Lower leg skin (tissue), 4 donors: Measurements from ENCODE around the gene TTC34. TPM values are rescaled to one million over a fixed set of nuclear protein-coding genes. Genes with fewer than 3 reads are reported as not detected.

Experiments
- DNase-seq, 2 donors: peaks; one replicate each; pipeline ENCODE4 v3.0.0-alpha.2; 2019; ENCODE audit warnings: low spot score in 2 of 2
- H3K4me3 ChIP-seq: fragments of 200-600 bp; sonication (generic); 2 replicates; pipeline ENCODE4 v1.5.1; 2017; ENCODE audit warnings: mild to moderate bottlenecking, low read depth; ENCODE audit not compliant: poor library complexity, severe bottlenecking
- POLR2A ChIP-seq, 2 donors: fragments of 450-650 bp; IDR thresholded peaks; one replicate each; pipeline ENCODE4 v1.6.1; 2016 to 2017; ENCODE audit warnings: antibody characterized with exemption in 2 of 2, mild to moderate bottlenecking in 1 of 2, moderate library complexity in 1 of 2
- WGBS, 2 donors: methylation state at CpG; one replicate each; pipeline ENCODE4 v1.1.5; 2018; 5-methylcytosine and 5-hydroxymethylcytosine counted together
- intact Hi-C: fragments of 100-400 bp; cut with DNase I; formaldehyde crosslinking; loops from one replicate; pipeline ENCODE4 v1.15.0; 2023; ENCODE audit warnings: low total_unique reads
- total RNA-seq, 4 donors: library from RNA; depleted of rRNA; stranded (reverse); fragments of >200 nt; gene quantifications; one replicate each; pipeline ENCODE4 v1.1.0, GENCODE V29; 2016
- TF ChIP-seq, protein P1 (sequence below), 3 donors: fragments of 450-650 bp; IDR thresholded peaks; one replicate each; pipeline ENCODE4 v1.5.1; 2016; ENCODE audit warnings: antibody characterized with exemption in 3 of 3, mild to moderate bottlenecking in 3 of 3, moderate library complexity in 2 of 3

Gene TTC34
- total RNA-seq, 4 donors from 2014 or later = 0.07 to 0.23 (median 0.17) TPM

DNA sequence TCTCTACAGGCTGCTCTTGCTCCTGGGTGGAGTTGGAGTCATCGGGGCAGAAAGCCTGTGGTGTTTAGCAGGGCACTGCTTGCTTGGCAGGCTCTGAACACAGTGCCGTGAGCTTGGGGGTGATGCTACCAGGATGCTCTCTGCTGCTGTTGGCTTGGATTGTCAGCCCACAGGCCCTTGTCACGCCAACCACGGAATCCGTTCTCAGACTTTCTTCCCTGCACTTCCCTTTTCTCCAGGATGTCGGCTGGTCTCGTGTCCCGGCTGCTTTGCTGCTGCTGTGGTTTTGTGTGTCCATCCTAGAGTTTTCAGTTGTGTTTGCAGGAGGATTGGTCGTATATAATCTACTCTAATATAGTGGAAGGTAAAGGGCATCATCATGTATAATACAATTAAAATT lies 44.4 kb upstream of the TTC34 start:
- intact Hi-C loops = no loop called here
- no peak for DNase-seq
- no peak overlapping the region for H3K4me3 ChIP-seq
- WGBS, 2 donors = 74 to 83% methylated on average over 8 to 9 of the region's 9 CpGs
- no peak for TF ChIP-seq POLR2A (IDR thresholded peaks at IDR 0.05)
- TF ChIP-seq, protein P1, sequence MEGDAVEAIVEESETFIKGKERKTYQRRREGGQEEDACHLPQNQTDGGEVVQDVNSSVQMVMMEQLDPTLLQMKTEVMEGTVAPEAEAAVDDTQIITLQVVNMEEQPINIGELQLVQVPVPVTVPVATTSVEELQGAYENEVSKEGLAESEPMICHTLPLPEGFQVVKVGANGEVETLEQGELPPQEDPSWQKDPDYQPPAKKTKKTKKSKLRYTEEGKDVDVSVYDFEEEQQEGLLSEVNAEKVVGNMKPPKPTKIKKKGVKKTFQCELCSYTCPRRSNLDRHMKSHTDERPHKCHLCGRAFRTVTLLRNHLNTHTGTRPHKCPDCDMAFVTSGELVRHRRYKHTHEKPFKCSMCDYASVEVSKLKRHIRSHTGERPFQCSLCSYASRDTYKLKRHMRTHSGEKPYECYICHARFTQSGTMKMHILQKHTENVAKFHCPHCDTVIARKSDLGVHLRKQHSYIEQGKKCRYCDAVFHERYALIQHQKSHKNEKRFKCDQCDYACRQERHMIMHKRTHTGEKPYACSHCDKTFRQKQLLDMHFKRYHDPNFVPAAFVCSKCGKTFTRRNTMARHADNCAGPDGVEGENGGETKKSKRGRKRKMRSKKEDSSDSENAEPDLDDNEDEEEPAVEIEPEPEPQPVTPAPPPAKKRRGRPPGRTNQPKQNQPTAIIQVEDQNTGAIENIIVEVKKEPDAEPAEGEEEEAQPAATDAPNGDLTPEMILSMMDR (IDR thresholded peaks at IDR 0.05) = no peak

DNA sequence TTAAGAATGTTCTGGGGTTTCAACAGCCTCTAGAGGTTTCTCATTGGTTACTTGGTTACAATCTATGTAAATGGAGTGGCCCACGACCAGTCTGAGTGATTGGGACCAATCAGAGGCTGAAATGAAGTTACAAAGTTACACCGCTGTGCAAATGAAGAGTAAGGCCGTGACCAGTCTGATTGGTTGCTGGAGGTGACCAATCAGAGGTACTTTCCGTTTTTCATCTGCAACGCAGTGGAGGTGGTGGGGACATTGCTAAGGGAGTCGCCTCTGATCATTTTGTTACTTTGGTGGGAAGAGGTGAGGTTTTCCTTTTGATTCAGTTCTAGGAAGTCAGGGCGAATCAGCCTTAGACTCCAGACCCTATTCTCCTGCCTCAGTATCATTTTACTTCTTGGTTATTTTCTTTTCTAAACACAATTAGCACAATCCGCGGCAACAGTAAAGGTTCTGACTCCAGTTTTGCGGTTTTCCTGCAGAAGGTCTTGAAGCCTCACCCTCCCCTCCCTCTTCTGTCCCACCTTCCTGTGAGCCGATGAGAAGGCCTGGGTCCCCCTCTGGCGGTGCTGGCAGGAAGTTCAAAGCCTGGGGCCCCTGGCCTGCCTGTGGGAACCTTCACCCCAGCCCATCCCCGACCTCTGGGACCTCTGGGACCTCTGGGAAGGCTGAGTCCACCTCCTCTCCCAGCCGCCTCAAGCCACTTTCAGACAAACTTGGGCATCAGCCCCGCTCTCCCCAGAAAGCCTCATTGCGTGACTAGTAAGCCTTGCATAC lies 38.7 kb upstream of the TTC34 start:
- TF ChIP-seq, protein P1 (IDR thresholded peaks at IDR 0.05) = no peak
- no peak for TF ChIP-seq POLR2A (IDR thresholded peaks at IDR 0.05)
- no peak overlapping the region for H3K4me3 ChIP-seq
- 62 to 63% methylated on average over 16 of the region's 16 CpGs for WGBS, 2 donors
- DNase-seq = no peak
- intact Hi-C loops = no loop called here

DNA sequence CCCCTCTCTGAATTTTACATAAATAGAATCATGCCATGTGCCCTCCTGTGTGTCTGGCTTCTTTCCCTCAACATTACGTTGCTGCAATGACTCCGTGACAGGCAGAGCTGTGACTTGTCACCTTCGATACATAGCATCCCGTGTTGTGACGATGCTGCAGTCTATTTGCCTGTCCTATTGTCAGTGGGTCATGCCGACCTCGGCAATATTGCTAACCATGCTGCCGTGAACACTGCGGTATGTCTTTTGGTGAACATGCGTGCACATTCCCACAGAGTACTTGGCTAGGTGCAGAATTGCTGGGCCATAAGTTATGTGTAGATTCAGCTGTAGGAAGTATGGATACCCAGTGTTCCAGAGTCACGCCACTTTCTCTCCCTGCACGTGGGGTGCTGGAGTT lies 36.3 kb upstream of the TTC34 start:
- WGBS, 2 donors = 90 to 91% methylated on average over 12 of the region's 12 CpGs
- no peak for DNase-seq
- TF ChIP-seq, protein P1 (IDR thresholded peaks at IDR 0.05) = no peak
- TF ChIP-seq POLR2A (IDR thresholded peaks at IDR 0.05) = no peak
- intact Hi-C loops = no loop called here
- H3K4me3 ChIP-seq = no peak overlapping the region

DNA sequence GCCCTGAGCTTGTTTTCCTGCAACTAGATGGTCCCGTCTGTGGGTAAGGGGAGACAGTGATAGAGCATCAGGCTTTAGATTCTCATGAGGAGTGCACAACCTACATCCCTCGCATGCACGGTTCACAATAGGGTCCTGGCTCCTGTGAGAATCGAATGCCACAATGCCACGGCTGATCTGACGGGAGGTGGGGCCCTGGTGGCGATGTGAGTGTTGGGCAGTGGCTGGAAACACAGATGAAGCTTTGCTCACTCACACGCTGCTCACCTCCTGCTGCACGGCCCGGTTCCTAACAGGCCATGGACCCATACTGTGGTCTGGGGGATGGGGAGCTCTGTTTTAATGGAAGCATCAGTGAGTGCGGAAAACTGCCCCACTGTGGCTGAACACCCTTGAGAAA lies 35.8 kb upstream of the TTC34 start:
- 77 to 84% methylated on average over 11 of the region's 11 CpGs for WGBS, 2 donors
- intact Hi-C loops = no loop called here
- no peak overlapping the region for H3K4me3 ChIP-seq
- DNase-seq = no peak
- TF ChIP-seq, protein P1 (IDR thresholded peaks at IDR 0.05) = no peak
- TF ChIP-seq POLR2A (IDR thresholded peaks at IDR 0.05) = no peak

DNA sequence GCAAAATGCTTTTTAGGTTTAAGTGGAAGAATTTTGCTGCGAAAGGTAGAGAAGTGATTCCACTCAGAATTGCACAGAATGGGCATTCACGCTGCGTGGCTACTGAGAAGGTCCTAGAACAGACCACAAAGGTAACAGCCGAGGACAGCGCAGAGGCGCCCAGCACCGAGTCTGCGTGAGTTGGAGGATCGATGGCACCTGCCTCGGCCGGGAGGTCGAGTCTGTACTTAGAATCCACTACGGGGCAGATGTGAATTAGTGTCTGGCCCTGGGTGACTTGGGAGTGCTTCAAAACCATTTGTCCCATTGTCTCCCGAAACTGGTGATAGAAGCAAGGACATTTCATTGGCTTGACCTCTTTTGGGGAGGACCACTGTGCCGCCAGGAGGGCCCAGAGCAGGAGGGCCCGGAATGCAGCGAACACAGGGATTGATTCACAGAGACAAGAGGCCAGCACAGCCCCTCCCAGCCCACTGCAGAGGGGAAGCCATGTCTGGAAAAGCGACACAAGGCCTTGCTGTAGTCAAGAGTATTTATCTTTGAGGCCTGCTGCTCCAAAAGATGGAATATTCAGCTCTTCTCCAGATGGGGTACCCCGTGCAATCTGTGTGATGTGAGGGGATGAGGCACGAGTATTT lies 35.0 kb upstream of the TTC34 start:
- DNase-seq = no peak
- 80 to 81% methylated on average over 20 of the region's 20 CpGs for WGBS, 2 donors
- TF ChIP-seq, protein P1 (IDR thresholded peaks at IDR 0.05) = no peak
- no peak for TF ChIP-seq POLR2A (IDR thresholded peaks at IDR 0.05)
- intact Hi-C loops = no loop called here
- no peak overlapping the region for H3K4me3 ChIP-seq
